ENCODE data around the gene UPK3BL2.
"Not testable (repeated sequence)": the region's sequence is repeated elsewhere in the genome, so short reads cannot be mapped to it uniquely, and the experiment has no call there.

Gene UPK3BL2

GRCh38 chr7:102496861-102497260, 46.6 kb downstream of the UPK3BL2 start:
- DNase-seq (ENCODE audit: low read depth, low spot score); H3K27ac ChIP-seq: not testable (repeated sequence)

GRCh38 chr7:102494473-102495149, 48.9 kb downstream of the UPK3BL2 start:
- not testable (repeated sequence) for DNase-seq (ENCODE audit: low read depth, low spot score); H3K27ac ChIP-seq

GRCh38 chr7:102494026-102494425, 49.5 kb downstream of the UPK3BL2 start:
- not testable (repeated sequence) for H3K27ac ChIP-seq; DNase-seq (ENCODE audit: low read depth, low spot score)

GRCh38 chr7:102493220-102493935, 50.1 kb downstream of the UPK3BL2 start:
- not testable (repeated sequence) for DNase-seq (ENCODE audit: low read depth, low spot score); H3K27ac ChIP-seq

GRCh38 chr7:102490529-102491075, 52.9 kb downstream of the UPK3BL2 start:
- DNase-seq (ENCODE audit: low read depth, low spot score); H3K27ac ChIP-seq: not testable (repeated sequence)
